GM10266 (cell line): ENCODE results near the gene DVL2.

Source experiments
- DNase-seq: peaks from one replicate; pipeline ENCODE4 v3.0.0; 2012; ENCODE audit errors: extremely low spot score
- TF ChIP-seq, protein P1 (sequence below): IDR thresholded peaks from 2 replicates; pipeline ENCODE4 v1.5.1; 2012; ENCODE audit warnings: mild to moderate bottlenecking, low read depth; ENCODE audit not compliant: control insufficient read depth, insufficient read depth; ENCODE audit errors: missing control alignments

Gene DVL2

DNA sequence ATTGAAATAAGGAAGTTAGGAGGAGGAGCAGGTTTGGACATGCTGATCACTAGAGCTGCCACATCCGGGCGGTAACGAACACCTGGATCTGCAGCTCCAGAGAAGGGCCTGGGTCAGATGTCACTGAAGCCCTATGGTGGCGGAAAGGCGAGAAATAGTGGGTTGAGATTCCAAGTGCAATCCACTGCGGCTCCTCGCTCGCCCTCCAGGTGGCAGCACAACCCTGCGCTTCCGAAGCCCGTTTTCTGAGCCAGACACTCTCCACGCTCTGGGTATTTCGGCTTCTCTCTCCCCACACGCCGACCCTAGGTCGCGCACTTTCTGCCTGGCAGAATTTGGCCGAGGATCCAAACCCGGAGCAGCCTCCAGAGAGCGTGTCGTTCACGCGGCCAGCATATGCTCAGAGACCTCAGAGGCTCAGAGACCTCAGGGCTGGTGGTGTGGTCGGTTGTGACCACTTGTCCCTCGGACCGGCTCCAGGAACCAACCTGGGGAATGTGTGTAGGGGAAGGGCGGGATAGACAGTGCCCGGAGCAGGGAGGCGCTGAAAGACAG lies 46.3 kb upstream of the DVL2 start:
- TF ChIP-seq, protein P1, sequence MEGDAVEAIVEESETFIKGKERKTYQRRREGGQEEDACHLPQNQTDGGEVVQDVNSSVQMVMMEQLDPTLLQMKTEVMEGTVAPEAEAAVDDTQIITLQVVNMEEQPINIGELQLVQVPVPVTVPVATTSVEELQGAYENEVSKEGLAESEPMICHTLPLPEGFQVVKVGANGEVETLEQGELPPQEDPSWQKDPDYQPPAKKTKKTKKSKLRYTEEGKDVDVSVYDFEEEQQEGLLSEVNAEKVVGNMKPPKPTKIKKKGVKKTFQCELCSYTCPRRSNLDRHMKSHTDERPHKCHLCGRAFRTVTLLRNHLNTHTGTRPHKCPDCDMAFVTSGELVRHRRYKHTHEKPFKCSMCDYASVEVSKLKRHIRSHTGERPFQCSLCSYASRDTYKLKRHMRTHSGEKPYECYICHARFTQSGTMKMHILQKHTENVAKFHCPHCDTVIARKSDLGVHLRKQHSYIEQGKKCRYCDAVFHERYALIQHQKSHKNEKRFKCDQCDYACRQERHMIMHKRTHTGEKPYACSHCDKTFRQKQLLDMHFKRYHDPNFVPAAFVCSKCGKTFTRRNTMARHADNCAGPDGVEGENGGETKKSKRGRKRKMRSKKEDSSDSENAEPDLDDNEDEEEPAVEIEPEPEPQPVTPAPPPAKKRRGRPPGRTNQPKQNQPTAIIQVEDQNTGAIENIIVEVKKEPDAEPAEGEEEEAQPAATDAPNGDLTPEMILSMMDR = peak; percentile 82
- peak; percentile 85 for DNase-seq

DNA sequence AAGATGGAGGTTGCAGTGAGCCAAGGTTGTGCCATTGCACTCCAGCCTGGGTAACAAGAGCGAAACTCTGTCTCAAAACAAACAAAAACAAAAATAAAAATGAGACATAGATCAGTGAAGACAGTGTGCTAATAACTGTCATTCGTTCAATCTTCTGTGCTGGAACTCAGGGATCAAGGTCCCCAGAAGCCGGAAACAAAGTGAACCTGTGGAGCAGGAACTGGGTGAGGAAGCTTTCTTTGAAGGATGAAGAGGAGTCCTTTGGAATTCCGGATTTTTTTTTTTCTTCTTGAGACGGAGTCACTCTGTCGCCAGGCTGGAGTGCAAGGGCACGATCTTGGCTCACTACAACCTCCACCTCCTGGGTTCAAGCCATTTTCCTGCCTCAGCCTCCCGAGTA lies 45.1 kb upstream of the DVL2 start:
- no peak for DNase-seq
- TF ChIP-seq, protein P1 = no peak

DNA sequence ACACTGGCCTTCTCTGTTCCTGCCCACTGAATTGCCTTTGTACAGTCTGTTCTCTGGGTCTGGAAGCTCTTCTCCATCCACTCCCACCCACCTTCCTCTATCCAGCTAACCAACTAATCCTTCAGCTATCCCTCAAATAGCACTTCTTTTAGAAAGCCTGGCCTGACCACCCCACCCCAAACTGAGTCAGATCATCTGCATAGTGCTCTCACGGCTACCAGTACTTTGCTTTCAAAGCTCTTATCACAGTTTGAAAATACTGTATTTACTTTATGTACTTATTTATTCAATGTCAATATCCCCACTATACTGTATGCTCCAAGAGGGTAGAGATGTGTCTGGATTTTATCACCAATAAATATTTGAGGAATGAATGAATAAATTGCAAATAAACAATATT lies 32.5 kb upstream of the DVL2 start:
- DNase-seq = no peak
- TF ChIP-seq, protein P1 = no peak

DNA sequence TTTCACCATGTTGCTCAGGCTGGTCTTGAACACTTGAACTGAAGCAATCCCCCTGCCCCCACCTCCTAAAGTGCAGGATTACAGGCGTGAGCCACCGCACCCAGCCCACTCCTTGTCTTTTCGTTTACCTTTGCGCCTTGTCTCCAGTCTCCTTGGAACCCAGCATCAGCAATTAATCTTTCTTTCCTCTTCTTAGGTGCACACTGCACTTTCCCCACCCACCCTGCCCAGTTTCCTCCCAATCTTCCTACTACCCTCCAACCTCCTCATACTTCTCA lies 29.4 kb upstream of the DVL2 start:
- TF ChIP-seq, protein P1 = no peak
- DNase-seq = no peak

DNA sequence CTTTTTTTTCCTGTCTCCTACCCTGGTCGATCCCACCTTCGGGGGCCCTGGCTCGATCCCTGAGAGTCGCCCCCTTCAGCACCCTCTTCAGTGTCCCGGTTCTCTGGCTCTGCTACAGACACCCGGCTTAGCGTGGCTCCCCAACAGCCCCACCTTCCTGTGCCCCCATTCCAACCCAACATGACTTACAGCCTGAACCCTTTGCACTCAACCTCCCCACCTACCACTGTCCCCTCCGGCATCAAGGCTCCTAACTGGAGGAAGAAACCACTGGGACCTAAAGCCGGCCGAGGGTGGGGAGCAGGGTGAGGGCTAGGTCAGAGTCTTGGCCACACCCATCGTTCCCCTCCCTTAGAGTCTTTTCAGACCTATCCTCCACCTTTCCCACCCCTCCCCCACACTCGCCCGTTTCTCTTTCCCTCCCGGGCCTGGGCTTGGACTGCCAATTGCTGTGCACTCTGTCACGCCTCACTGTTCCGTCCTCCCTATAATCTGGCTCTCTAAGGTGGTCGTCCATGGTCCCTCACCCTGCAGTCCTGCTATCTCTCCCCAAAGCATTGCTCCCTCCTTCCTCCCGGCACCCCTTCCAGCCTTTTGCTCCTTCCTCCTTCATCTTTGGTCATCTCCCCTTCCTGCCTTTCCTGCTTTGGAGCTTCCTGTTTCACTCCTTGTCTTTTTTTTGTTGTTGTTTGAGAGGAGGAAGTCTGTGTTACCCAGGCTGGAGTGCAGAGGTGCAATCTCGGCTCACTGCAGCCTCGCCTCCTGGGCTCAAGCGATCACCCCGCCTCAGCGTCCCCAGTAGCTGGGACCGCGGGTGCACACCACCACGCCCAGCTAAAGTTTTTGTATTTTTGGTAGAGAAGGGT lies 28.9 kb upstream of the DVL2 start:
- no peak for DNase-seq
- TF ChIP-seq, protein P1 = no peak

DNA sequence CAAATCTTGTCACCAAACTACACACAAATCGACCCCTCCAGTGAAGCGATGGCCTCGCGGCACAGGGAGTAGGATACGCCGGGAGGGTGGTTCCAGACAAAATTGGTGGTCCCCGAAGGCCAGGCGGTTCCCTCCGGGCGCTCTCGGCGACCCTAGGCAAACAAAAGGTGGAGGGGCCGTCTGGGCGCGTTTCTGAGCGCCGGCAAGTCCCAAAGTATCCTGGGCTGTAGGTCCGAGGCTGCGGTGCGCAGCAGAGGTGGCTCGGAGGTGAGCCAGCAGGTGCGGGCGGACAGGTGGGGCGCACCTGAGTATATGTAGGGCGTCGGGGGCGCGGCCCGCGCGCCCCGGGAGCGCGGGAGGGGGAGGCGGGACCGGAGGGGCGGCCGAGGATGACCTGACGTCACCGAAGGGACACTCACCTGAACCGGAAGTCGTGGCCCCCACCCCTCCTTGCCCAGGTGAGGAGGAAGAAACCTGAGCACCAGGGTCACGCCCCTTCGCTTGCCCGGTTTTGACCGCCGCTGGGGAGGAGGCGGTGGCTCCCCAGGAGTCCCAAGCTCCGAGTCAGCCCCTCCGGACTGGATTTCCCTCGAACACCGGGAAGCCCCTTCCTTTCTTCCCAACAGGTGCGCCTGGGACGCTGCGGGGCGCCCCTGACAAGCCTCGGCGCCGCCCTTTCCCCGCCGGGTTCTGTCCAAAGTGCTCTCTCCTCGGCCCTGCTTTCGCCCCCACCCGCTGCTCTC lies 28.0 kb upstream of the DVL2 start, which contains the start of gene CLDN7:
Gene CLDN7 (minus strand): TSS at position 287 of the 743 bp plus-strand sequence. CDS start 435 bp downstream, outside the sequence.
- DNase-seq = no peak
- TF ChIP-seq, protein P1 = no peak
